ENCODE measurements around the gene LHB.
"Not testable (repeated sequence)": the region's sequence is repeated elsewhere in the genome, so short reads cannot be mapped to it uniquely, and the experiment has no call there.

LHB gene

GRCh38 chr19:49036815-49037214, 19.9 kb upstream of the LHB start, which contains the start of gene CGB1:
Gene CGB1 (minus strand): TSS chr19:49036895. CDS start chr19:49036711, 184 bp downstream.
- DNase-seq = not testable (repeated sequence)

GRCh38 chr19:49031642-49032301, 14.9 kb upstream of the LHB start, which contains the start of gene CGB2:
Gene CGB2 (plus strand): TSS chr19:49031890. CDS start chr19:49032096, 206 bp downstream.
- not testable (repeated sequence) for DNase-seq

- DNase-seq = not testable (repeated sequence)
Measured at GRCh38 chr19:49030323-49030722, 13.4 kb upstream of the LHB start.

GRCh38 chr19:49029749-49030148, 12.9 kb upstream of the LHB start:
- not testable (repeated sequence) for DNase-seq

- not testable (repeated sequence) for DNase-seq
Measured at GRCh38 chr19:49028686-49029085, 11.8 kb upstream of the LHB start.

GRCh38 chr19:49025599-49025998, 8.7 kb upstream of the LHB start:
- not testable (repeated sequence) for DNase-seq

- not testable (repeated sequence) for DNase-seq
Measured at GRCh38 chr19:49025088-49025487, 8.2 kb upstream of the LHB start.

GRCh38 chr19:49024233-49024632, 7.3 kb upstream of the LHB start, which contains the start of gene CGB3:
Gene CGB3 (minus strand): TSS chr19:49024333. CDS start chr19:49023971, 362 bp downstream.
- DNase-seq = not testable (repeated sequence)

GRCh38 chr19:49022116-49022515, 5.2 kb upstream of the LHB start:
- no peak for DNase-seq

- no peak for DNase-seq
Measured at GRCh38 chr19:49020931-49021895, 4.3 kb upstream of the LHB start.

GRCh38 chr19:49020342-49020741, 3.5 kb upstream of the LHB start:
- no peak for DNase-seq

- no peak for DNase-seq
Measured at GRCh38 chr19:49019242-49019932, 2.5 kb upstream of the LHB start.

- DNase-seq = not testable (repeated sequence)
Measured at GRCh38 chr19:49018388-49019241, 1.7 kb upstream of the LHB start.

GRCh38 chr19:49017666-49018351, 918 bp upstream of the LHB start:
- peak; percentile 35 for DNase-seq

- DNase-seq = no peak
Measured at GRCh38 chr19:49016067-49016839, 638 bp downstream of the LHB start.

GRCh38 chr19:49014870-49015255, 2.0 kb downstream of the LHB start:
- no peak for DNase-seq

GRCh38 chr19:49014123-49014869, 2.6 kb downstream of the LHB start:
- DNase-seq = no peak

- DNase-seq = no peak
Measured at GRCh38 chr19:49011194-49011593, 5.7 kb downstream of the LHB start.

- no peak for DNase-seq
Measured at GRCh38 chr19:49010453-49010852, 6.4 kb downstream of the LHB start.

GRCh38 chr19:49009828-49010227, 7.1 kb downstream of the LHB start:
- DNase-seq = no peak

Data from COR-L47 (cell line).